Measurements from ENCODE around the gene MYH10.

Gene MYH10

GRCh38 chr17:8438441-8438840 lies 192.1 kb downstream of the MYH10 start:
- DNase-seq: no peak

GRCh38 chr17:8436844-8437171 lies 193.7 kb downstream of the MYH10 start:
- no peak for DNase-seq

- no peak for DNase-seq
These were observed 194.2 kb downstream of the MYH10 start for GRCh38 chr17:8436169-8436843.

GRCh38 chr17:8435245-8436168 lies 195.0 kb downstream of the MYH10 start, which contains the start of gene NDEL1:
Gene NDEL1, plus strand, starts transcription at chr17:8435884. Its CDS starts 8,388 bp downstream, at chr17:8444272.
- peak; percentile 38 for DNase-seq

GRCh38 chr17:8430966-8431365 lies 199.6 kb downstream of the MYH10 start:
- no peak for DNase-seq

- DNase-seq: no peak
These were observed 203.7 kb downstream of the MYH10 start for GRCh38 chr17:8426802-8427201.

- DNase-seq: no peak
These were observed 204.3 kb downstream of the MYH10 start for GRCh38 chr17:8426094-8426720.
